Mesothelial cell of epicardium (in vitro differentiated cells): ENCODE measurements around the gene CDH23. TPM values are rescaled to one million over a fixed set of nuclear protein-coding genes. Genes with fewer than 3 reads are reported as not detected.

Experiments used
- DNase-seq, 2 experiments: peaks; one replicate each; pipeline ENCODE4 v3.0.0; 2021; ENCODE audit warnings: low spot score in 2 of 2; ENCODE audit not compliant: unreplicated experiment in 2 of 2
- H3K27ac Mint-ChIP-seq: 2 replicates; pipeline ENCODE4 v1.8.0; 2021; ENCODE audit warnings: mixed read lengths
- H3K27me3 Mint-ChIP-seq: 2 replicates; pipeline ENCODE4 v1.8.0; 2021; ENCODE audit warnings: low read depth, mixed read lengths
- H3K36me3 Mint-ChIP-seq: 2 replicates; pipeline ENCODE4 v1.8.0; 2021; ENCODE audit warnings: mixed read lengths
- H3K4me1 Mint-ChIP-seq: 2 replicates; pipeline ENCODE4 v1.8.0; 2021; ENCODE audit warnings: mixed read lengths
- H3K4me3 Mint-ChIP-seq: 2 replicates; pipeline ENCODE4 v1.8.0; 2021; ENCODE audit warnings: mild to moderate bottlenecking, moderate library complexity, mixed read lengths
- H3K9me3 Mint-ChIP-seq: 2 replicates; pipeline ENCODE4 v1.8.0; 2021; ENCODE audit warnings: mixed read lengths
- total RNA-seq: library from RNA; stranded (reverse); gene quantifications from 3 replicates; pipeline ENCODE4 v1.2.1, GENCODE V29; 2021
- TF ChIP-seq, protein P1 (sequence below): fragments of 200-600 bp; sonication (generic); IDR thresholded peaks from one replicate; pipeline ENCODE4 v1.5.0; 2021; ENCODE audit warnings: antibody characterized with exemption; ENCODE audit not compliant: unreplicated experiment

Gene CDH23
- total RNA-seq, 1 donor from 2014 or later, result 2.5 TPM

DNA sequence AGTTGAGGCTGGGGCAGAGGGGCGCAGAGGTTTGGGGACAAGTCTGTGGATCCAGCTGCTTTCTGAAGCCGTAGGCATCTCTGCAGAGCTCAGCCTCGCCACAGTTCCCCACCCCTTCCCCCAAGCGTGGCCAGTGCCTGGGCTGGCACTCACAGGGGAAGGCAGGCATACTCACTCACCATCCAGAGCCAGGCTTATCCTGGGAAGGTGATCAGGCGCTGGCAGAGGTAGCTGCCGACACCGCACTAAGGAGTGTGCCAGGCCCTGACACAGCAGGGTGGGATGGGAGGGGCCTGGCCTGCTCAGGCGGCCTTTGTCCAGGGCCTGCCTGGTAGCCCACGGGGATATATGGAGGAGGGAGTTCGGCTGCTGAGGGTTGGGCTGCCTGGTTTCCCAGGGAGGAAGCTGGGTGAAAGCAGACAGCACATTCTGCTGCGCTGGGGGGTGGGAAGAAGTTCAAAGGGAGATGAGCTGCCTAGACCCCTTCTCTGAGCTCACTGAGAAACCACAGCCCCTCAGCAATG, 360.7 kb downstream of the CDH23 start:
- H3K9me3 Mint-ChIP-seq, result no peaks in the 10 kb centered on the region
- TF ChIP-seq, protein P1, sequence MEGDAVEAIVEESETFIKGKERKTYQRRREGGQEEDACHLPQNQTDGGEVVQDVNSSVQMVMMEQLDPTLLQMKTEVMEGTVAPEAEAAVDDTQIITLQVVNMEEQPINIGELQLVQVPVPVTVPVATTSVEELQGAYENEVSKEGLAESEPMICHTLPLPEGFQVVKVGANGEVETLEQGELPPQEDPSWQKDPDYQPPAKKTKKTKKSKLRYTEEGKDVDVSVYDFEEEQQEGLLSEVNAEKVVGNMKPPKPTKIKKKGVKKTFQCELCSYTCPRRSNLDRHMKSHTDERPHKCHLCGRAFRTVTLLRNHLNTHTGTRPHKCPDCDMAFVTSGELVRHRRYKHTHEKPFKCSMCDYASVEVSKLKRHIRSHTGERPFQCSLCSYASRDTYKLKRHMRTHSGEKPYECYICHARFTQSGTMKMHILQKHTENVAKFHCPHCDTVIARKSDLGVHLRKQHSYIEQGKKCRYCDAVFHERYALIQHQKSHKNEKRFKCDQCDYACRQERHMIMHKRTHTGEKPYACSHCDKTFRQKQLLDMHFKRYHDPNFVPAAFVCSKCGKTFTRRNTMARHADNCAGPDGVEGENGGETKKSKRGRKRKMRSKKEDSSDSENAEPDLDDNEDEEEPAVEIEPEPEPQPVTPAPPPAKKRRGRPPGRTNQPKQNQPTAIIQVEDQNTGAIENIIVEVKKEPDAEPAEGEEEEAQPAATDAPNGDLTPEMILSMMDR, result no peak
- H3K27me3 Mint-ChIP-seq, result no peaks in the 10 kb centered on the region
- DNase-seq, result no peak
- peaks cover 17% of the 10 kb centered on the region for H3K4me1 Mint-ChIP-seq
- no peaks in the 10 kb centered on the region for H3K36me3 Mint-ChIP-seq
- H3K27ac Mint-ChIP-seq, result no peak overlapping the region
- H3K4me3 Mint-ChIP-seq, result no peak overlapping the region

- peaks cover 21% of the 10 kb centered on the region for H3K4me1 Mint-ChIP-seq
- no peak overlapping the region for H3K4me3 Mint-ChIP-seq
- no peaks in the 10 kb centered on the region for H3K36me3 Mint-ChIP-seq
- TF ChIP-seq, protein P1, result no peak
- DNase-seq, result no peak
- no peak overlapping the region for H3K27ac Mint-ChIP-seq
- no peaks in the 10 kb centered on the region for H3K9me3 Mint-ChIP-seq
- H3K27me3 Mint-ChIP-seq, result no peaks in the 10 kb centered on the region
These were observed 364.4 kb downstream of the CDH23 start for GRCh38 chr10:71761105-71761511.

- H3K27ac Mint-ChIP-seq, result no peak overlapping the region
- H3K4me1 Mint-ChIP-seq, result peaks cover 22% of the 10 kb centered on the region
- H3K27me3 Mint-ChIP-seq, result no peaks in the 10 kb centered on the region
- DNase-seq, result no peak
- no peaks in the 10 kb centered on the region for H3K9me3 Mint-ChIP-seq
- no peak overlapping the region for H3K4me3 Mint-ChIP-seq
- H3K36me3 Mint-ChIP-seq, result no peaks in the 10 kb centered on the region
- TF ChIP-seq, protein P1, result no peak
These were observed 364.9 kb downstream of the CDH23 start for GRCh38 chr10:71761541-71762113.

GRCh38 chr10:71762324-71762723, 365.6 kb downstream of the CDH23 start:
- Mint-ChIP-seq H3K36me3 (no peaks in the 10 kb centered on the region), H3K4me3 (no peak overlapping the region), H3K4me1 (peaks cover 28% of the 10 kb centered on the region), H3K27me3 (no peaks in the 10 kb centered on the region), H3K27ac (no peak overlapping the region), H3K9me3 (no peaks in the 10 kb centered on the region)
- TF ChIP-seq, protein P1, result no peak
- DNase-seq, result no peak

DNA sequence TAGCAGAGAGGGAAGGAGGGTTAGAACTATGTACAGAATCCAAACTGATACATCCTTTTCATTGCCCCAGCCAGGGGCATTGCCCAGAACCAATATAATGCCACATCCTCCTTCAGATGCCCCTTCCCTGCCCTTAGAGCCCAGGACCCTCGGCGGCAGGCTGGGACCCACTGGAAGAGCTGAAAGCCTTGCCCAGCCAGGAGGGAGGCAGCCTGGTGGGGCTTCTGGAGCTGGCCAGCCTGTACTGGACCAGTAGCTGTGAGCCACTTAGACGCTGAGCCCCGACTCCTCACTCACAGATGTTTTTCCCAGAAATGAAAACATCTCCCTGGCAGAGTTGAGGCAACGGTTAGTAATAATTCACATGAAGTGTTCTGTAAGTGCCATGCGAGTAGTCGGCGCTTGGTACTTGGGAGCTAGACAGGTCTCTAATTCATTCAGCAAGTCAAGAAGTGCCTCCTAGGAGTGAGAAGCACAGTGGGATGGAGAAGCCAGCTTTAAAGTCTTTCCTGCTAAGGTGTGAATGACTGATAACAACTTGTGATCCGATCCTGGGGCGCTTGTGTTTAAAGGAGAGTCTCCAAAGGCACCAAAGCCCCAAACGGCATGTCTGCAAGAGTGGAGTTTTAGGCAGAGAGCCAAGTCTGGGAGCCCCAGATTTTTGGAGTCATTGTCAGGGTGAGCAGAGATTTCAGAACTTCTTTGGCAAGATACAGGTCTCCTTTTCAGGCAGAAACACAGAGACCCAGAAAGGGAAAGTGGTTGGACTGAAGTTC, 366.8 kb downstream of the CDH23 start:
- no peaks in the 10 kb centered on the region for H3K36me3 Mint-ChIP-seq
- H3K9me3 Mint-ChIP-seq, result no peaks in the 10 kb centered on the region
- no peak overlapping the region for H3K27ac Mint-ChIP-seq

More for the DNA sequence above, 366.8 kb downstream of the CDH23 start:
- Mint-ChIP-seq H3K4me3 (no peak overlapping the region), H3K27me3 (no peaks in the 10 kb centered on the region), H3K4me1 (peaks cover 31% of the 10 kb centered on the region)
- TF ChIP-seq, protein P1, result no peak
- DNase-seq, result no peak
